Measurements from ENCODE around the gene EIF1B. TPM values are rescaled to one million over a fixed set of nuclear protein-coding genes. Genes with fewer than 3 reads are reported as not detected.

The EIF1B gene
- total RNA-seq, 1 donor from 2014 or later: 18.9 TPM

DNA sequence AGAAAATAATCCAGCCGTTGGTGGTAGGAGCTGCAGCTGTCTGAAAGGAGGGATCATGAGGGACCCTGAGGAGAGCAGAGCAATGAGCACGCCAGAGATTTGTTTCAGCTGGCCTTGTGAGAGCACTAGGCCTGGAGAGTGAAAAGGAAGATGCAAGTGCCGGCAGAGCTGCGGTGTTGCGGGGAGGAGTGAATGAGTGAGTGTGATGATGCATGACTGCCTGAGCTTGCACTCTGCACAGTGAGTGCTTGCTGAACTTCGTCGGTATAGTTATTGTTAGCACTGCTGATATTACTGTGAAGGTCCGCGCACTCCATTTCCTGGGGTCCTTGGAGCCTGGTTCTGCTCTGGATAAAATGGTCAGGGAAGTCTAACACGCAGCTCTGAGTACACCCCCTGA is 23.2 kb downstream of the EIF1B start:
- intact Hi-C loops (cut with DNase I): no loop called here
- TF ChIP-seq, protein P1, sequence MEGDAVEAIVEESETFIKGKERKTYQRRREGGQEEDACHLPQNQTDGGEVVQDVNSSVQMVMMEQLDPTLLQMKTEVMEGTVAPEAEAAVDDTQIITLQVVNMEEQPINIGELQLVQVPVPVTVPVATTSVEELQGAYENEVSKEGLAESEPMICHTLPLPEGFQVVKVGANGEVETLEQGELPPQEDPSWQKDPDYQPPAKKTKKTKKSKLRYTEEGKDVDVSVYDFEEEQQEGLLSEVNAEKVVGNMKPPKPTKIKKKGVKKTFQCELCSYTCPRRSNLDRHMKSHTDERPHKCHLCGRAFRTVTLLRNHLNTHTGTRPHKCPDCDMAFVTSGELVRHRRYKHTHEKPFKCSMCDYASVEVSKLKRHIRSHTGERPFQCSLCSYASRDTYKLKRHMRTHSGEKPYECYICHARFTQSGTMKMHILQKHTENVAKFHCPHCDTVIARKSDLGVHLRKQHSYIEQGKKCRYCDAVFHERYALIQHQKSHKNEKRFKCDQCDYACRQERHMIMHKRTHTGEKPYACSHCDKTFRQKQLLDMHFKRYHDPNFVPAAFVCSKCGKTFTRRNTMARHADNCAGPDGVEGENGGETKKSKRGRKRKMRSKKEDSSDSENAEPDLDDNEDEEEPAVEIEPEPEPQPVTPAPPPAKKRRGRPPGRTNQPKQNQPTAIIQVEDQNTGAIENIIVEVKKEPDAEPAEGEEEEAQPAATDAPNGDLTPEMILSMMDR (IDR thresholded peaks at IDR 0.05): no peak
- TF ChIP-seq POLR2A (IDR thresholded peaks at IDR 0.05) (no peak), POLR2AphosphoS5 (IDR thresholded peaks at IDR 0.05; ENCODE audit: insufficient read depth in 1 of 2, low read depth in 1 of 2) (no peak)

DNA sequence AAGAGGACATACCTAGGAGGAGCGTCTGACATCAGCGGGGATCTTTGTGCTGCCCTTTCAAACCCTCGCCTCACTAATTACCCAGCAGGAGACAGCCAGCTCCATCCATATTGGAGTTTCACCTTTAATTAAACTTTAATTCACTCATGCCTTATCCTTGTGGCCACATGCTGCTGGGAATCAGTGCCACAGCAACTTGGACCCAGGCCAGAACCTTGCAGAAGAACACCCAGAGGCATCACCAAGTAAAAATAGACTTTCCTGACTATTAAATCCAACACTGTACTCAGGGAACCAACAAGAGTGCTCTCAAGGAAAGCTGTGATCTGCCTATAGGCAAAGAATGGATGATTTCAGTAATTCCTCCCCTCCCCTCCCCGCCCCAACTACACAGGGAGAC is 23.9 kb downstream of the EIF1B start:
- Histone ChIP-seq H3K4me3 (no peak overlapping the region), H3K27me3 (no peaks in the 10 kb centered on the region), H3K36me3 (no peaks in the 10 kb centered on the region), H3K4me1 (no peaks in the 10 kb centered on the region), H3K9me3 (no peaks in the 10 kb centered on the region), H3K27ac (no peak overlapping the region)
- intact Hi-C loops (cut with DNase I): no loop called here
- DNase-seq (ENCODE audit: extremely low spot score in 2 of 2): no peak
- TF ChIP-seq POLR2AphosphoS5 (IDR thresholded peaks at IDR 0.05; ENCODE audit: insufficient read depth in 1 of 2, low read depth in 1 of 2) (no peak), POLR2A (IDR thresholded peaks at IDR 0.05) (no peak)
- TF ChIP-seq, protein P1 (IDR thresholded peaks at IDR 0.05): no peak

More for the DNA sequence above, 23.2 kb downstream of the EIF1B start:
- no peak for DNase-seq (ENCODE audit: extremely low spot score in 2 of 2)
- Histone ChIP-seq H3K9me3 (no peaks in the 10 kb centered on the region), H3K27me3 (no peaks in the 10 kb centered on the region), H3K27ac (no peak overlapping the region), H3K36me3 (no peaks in the 10 kb centered on the region), H3K4me1 (no peaks in the 10 kb centered on the region), H3K4me3 (no peak overlapping the region)

DNA sequence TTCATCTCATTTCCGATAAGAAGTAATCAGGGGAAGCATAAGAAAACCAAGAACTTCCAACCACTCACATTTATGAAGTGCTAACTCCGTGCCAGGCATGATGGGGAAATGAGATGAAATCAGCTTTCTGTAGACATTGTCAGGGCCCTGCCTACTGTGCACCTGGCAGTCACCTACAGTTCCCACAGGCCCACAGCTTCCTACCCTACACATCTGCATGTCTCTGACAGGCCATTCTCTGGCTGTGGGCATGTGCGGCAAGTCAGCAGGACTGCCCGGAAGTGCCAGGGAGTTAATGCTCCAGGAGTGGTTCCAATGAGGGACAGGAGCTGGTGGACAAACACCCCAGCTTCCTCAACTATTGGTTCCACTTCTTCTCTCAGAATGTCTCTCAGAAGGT is 24.3 kb downstream of the EIF1B start:
- no peaks in the 10 kb centered on the region for H3K4me1 ChIP-seq
- no peaks in the 10 kb centered on the region for H3K9me3 ChIP-seq
- no peak overlapping the region for H3K27ac ChIP-seq
- H3K27me3 ChIP-seq: no peaks in the 10 kb centered on the region
- no peak for DNase-seq (ENCODE audit: extremely low spot score in 2 of 2)
- H3K36me3 ChIP-seq: no peaks in the 10 kb centered on the region
- TF ChIP-seq, protein P1 (IDR thresholded peaks at IDR 0.05): no peak
- no peak for TF ChIP-seq POLR2AphosphoS5 (IDR thresholded peaks at IDR 0.05; ENCODE audit: insufficient read depth in 1 of 2, low read depth in 1 of 2)
- TF ChIP-seq POLR2A (IDR thresholded peaks at IDR 0.05): no peak
- intact Hi-C loops (cut with DNase I): no loop called here
- no peak overlapping the region for H3K4me3 ChIP-seq

DNA sequence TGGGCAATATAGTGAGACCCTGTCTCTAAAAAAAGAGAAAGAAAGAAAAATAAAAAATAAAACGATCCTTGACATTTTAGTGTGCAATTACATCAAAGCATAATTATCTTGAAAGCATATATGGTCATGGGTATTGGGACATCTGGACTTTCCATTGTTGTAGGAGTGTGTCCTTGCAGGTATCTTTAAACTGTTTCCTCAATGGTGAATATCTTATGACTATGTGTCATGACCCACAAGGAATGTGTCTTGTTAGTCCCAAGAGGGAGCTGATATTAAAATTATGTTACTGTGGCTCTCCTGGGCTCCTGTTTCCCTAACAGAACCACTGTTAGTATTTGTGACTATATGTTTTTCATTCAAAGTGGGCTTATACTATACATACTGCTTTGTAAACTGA is 26.6 kb downstream of the EIF1B start:
- TF ChIP-seq, protein P1 (IDR thresholded peaks at IDR 0.05): no peak
- no peak for TF ChIP-seq POLR2AphosphoS5 (IDR thresholded peaks at IDR 0.05; ENCODE audit: insufficient read depth in 1 of 2, low read depth in 1 of 2)
- no peak for TF ChIP-seq POLR2A (IDR thresholded peaks at IDR 0.05)
- no peak for DNase-seq (ENCODE audit: extremely low spot score in 2 of 2)
- intact Hi-C loops (cut with DNase I): no loop called here
- H3K4me3 ChIP-seq: no peak overlapping the region
- H3K36me3 ChIP-seq: no peaks in the 10 kb centered on the region
- H3K4me1 ChIP-seq: no peaks in the 10 kb centered on the region
- H3K27me3 ChIP-seq: no peaks in the 10 kb centered on the region
- H3K27ac ChIP-seq: no peak overlapping the region
- H3K9me3 ChIP-seq: no peaks in the 10 kb centered on the region

DNA sequence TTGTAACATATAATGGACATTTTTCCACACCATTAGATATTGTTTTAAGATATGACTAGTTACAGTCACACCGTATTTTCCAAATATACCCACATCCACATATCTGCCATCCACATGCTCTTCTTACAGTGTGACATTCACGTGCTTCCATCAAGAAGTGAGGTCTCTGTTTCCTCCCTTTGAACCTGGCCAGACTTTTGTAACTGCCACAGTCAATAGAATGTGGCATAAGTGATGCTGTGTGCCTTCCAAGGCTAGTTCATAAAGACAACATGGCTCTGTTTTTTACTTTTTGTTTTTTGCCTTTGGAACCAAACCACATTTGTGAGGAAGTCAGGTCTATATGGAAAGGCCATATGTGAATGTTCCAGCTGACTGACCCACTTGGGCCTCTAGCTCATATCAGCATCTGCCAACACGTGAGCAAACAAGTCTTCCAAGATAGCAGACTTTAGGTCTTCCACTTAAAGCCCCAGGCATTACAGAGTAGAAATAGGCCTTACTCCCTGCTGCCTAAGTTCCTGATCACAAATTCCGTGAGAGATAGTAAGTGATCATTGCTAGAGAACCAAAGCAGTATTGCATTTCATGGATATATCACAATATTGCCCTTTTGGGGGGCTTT is 27.1 kb downstream of the EIF1B start:
- Histone ChIP-seq H3K36me3 (no peaks in the 10 kb centered on the region), H3K9me3 (no peaks in the 10 kb centered on the region), H3K4me3 (no peak overlapping the region), H3K27me3 (no peaks in the 10 kb centered on the region), H3K27ac (no peak overlapping the region), H3K4me1 (no peaks in the 10 kb centered on the region)
- no peak for DNase-seq (ENCODE audit: extremely low spot score in 2 of 2)
- intact Hi-C loops (cut with DNase I): no loop called here
- TF ChIP-seq, protein P1 (IDR thresholded peaks at IDR 0.05): no peak

Measured in vagina (tissue), 2 donors.